ENCODE measurements around the gene ZNF701. TPM values are rescaled to one million over a fixed set of nuclear protein-coding genes. Genes with fewer than 3 reads are reported as not detected.

Gene ZNF701
- polyA plus RNA-seq, 1 of the 3 experiments (the other 2 are of a cell fraction) = 3.8 TPM

DNA sequence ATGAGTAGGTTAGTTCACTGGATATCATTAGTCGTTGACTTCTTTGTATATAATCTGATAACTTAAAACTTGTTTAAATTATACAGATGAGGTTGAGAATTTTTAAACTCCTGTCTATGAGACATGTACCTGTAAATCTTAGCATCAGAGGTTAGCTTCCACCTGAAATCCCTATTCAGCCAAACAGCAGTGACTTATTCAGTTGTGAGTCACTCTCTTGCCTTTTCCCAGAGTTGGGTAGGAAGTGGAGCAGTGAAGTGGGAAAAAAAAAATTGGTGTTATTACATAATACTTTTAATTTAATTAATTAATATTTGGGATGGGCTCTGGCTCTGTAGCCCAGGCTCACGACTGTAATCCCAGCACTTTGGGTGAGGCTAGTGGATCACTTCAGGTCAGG lies 32.9 kb downstream of the ZNF701 start:
- CTCF ChIA-PET = interaction anchor here (1.6 kb wide), 1 partner anchor 22 kb away, joined by 3 read pairs; no protein-coding TSS in a partner anchor
- no peaks in the 10 kb centered on the region for H3K9me2 ChIP-seq

DNA sequence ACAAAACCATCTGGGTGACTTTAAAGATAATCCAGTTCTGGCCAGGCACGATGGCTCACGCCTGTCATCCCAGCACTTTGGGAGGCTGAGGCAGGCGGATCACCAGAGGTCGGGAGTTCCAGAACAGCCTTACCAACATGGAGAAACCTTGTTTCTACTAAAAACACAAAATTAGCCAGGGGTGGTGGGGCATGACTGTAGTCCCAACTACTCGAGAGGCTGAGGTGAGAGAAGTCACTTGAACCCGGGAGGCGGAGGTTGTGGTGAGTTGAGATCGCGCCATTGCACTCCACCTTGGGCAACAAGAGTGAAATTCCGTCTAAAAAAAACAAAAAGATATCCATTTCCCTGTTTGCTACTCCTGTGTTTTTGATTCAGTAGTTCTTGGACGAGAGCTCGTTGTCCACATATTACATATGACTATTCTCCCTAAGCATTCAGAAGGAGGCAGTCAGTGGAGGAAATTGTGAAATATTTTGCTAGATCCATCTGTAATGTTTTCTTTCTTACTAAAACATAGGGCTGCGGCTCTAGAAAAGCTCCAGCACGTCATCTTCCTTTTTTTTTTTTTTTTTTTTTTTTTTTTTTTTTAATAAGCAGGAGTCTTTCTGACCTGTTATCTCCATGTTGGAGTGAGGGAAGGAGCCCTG lies 33.6 kb downstream of the ZNF701 start:
- Histone ChIP-seq H3K9me2 (no peaks in the 10 kb centered on the region), H3K4me3 (ENCODE audit: low read depth in 2 of 2, low read length in 1 of 2) (no peak overlapping the region), H3K27me3 (ENCODE audit: insufficient read depth) (no peaks in the 10 kb centered on the region), H3K27ac (ENCODE audit: low read depth in 2 of 2, low read length in 1 of 2) (no peak overlapping the region), H2AFZ (ENCODE audit: low read depth) (no peak overlapping the region), H3K4me1 (ENCODE audit: control insufficient read depth in 1 of 2, insufficient read depth in 2 of 2, low read depth in 1 of 2, low read length in 1 of 2) (peaks cover 0 to 7% of the 10 kb centered on the region in 2 experiments; a peak in 1 of 4 replicates), H3F3A (replicated peaks; ENCODE audit: insufficient read depth) (peaks cover 6% of the 10 kb centered on the region), H3K79me2 (ENCODE audit: insufficient read depth) (peaks cover 14% of the 10 kb centered on the region; the same call in 1 of the 2 replicates), H3K4me2 (no peak overlapping the region), H3K9ac (no peak overlapping the region), H4K20me1 (ENCODE audit: insufficient read depth) (no peaks in the 10 kb centered on the region), H3K36me3 (replicated peaks in 1 of 2; ENCODE audit: control insufficient read depth in 1 of 2, insufficient read depth in 2 of 2, low read length in 1 of 2) (peaks cover 0 to 9% of the 10 kb centered on the region in 2 experiments), H3K9me3 (no peaks in the 10 kb centered on the region)
- CTCF ChIA-PET = interaction anchor here (0.6 kb wide), 1 partner anchor 44 kb away, joined by 3 read pairs; no protein-coding TSS in a partner anchor
- DNase-seq = no peak
- no peak for TF ChIP-seq NFIC (IDR thresholded peaks at IDR 0.05; ENCODE audit: borderline replicate concordance)
- TF ChIP-seq EZH2phosphoT487 (IDR thresholded peaks at IDR 0.05; ENCODE audit: borderline replicate concordance, low read depth) = no peak
- TF ChIP-seq, protein P1, sequence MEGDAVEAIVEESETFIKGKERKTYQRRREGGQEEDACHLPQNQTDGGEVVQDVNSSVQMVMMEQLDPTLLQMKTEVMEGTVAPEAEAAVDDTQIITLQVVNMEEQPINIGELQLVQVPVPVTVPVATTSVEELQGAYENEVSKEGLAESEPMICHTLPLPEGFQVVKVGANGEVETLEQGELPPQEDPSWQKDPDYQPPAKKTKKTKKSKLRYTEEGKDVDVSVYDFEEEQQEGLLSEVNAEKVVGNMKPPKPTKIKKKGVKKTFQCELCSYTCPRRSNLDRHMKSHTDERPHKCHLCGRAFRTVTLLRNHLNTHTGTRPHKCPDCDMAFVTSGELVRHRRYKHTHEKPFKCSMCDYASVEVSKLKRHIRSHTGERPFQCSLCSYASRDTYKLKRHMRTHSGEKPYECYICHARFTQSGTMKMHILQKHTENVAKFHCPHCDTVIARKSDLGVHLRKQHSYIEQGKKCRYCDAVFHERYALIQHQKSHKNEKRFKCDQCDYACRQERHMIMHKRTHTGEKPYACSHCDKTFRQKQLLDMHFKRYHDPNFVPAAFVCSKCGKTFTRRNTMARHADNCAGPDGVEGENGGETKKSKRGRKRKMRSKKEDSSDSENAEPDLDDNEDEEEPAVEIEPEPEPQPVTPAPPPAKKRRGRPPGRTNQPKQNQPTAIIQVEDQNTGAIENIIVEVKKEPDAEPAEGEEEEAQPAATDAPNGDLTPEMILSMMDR (IDR thresholded peaks at IDR 0.05) = no peak
- TF ChIP-seq FOXJ3 (CRISPR knock-in tag; IDR thresholded peaks at IDR 0.05) = no peak
- POLR2A ChIA-PET = no interaction called here
- 87% methylated on average over 14 of the region's 14 CpGs for WGBS (ENCODE audit: low lambda C conversion rate)

More for the DNA sequence above, 32.9 kb downstream of the ZNF701 start:
- Histone ChIP-seq H3K9ac (no peak overlapping the region), H3K4me1 (ENCODE audit: control insufficient read depth in 1 of 2, insufficient read depth in 2 of 2, low read depth in 1 of 2, low read length in 1 of 2) (peaks cover 0 to 7% of the 10 kb centered on the region in 2 experiments; a peak in 1 of 4 replicates), H4K20me1 (ENCODE audit: insufficient read depth) (no peaks in the 10 kb centered on the region), H2AFZ (ENCODE audit: low read depth) (no peak overlapping the region), H3K79me2 (ENCODE audit: insufficient read depth) (peaks cover 12% of the 10 kb centered on the region; the same call in 1 of the 2 replicates), H3K4me2 (no peak overlapping the region), H3K27ac (ENCODE audit: low read depth in 2 of 2, low read length in 1 of 2) (no peak overlapping the region), H3K9me3 (no peaks in the 10 kb centered on the region), H3K27me3 (ENCODE audit: insufficient read depth) (no peaks in the 10 kb centered on the region), H3K4me3 (ENCODE audit: low read depth in 2 of 2, low read length in 1 of 2) (no peak overlapping the region), H3F3A (replicated peaks; ENCODE audit: insufficient read depth) (peaks cover 6% of the 10 kb centered on the region), H3K36me3 (replicated peaks in 1 of 2; ENCODE audit: control insufficient read depth in 1 of 2, insufficient read depth in 2 of 2, low read length in 1 of 2) (peaks cover 0 to 7% of the 10 kb centered on the region in 2 experiments)
- TF ChIP-seq TAF1 (IDR thresholded peaks at IDR 0.05; ENCODE audit: borderline replicate concordance, low read depth, low read length) = no peak
- TF ChIP-seq RFX5 (IDR thresholded peaks at IDR 0.05; ENCODE audit: low read length) = no peak
- no peak for TF ChIP-seq FOXJ3 (CRISPR knock-in tag; IDR thresholded peaks at IDR 0.05)
- TF ChIP-seq NRF1 (IDR thresholded peaks at IDR 0.05; ENCODE audit: low read depth, low read length) = no peak
- no peak for TF ChIP-seq RAD21 (IDR thresholded peaks at IDR 0.05; ENCODE audit: low read length)
- TF ChIP-seq, protein P2, sequence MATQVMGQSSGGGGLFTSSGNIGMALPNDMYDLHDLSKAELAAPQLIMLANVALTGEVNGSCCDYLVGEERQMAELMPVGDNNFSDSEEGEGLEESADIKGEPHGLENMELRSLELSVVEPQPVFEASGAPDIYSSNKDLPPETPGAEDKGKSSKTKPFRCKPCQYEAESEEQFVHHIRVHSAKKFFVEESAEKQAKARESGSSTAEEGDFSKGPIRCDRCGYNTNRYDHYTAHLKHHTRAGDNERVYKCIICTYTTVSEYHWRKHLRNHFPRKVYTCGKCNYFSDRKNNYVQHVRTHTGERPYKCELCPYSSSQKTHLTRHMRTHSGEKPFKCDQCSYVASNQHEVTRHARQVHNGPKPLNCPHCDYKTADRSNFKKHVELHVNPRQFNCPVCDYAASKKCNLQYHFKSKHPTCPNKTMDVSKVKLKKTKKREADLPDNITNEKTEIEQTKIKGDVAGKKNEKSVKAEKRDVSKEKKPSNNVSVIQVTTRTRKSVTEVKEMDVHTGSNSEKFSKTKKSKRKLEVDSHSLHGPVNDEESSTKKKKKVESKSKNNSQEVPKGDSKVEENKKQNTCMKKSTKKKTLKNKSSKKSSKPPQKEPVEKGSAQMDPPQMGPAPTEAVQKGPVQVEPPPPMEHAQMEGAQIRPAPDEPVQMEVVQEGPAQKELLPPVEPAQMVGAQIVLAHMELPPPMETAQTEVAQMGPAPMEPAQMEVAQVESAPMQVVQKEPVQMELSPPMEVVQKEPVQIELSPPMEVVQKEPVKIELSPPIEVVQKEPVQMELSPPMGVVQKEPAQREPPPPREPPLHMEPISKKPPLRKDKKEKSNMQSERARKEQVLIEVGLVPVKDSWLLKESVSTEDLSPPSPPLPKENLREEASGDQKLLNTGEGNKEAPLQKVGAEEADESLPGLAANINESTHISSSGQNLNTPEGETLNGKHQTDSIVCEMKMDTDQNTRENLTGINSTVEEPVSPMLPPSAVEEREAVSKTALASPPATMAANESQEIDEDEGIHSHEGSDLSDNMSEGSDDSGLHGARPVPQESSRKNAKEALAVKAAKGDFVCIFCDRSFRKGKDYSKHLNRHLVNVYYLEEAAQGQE (IDR thresholded peaks at IDR 0.05; ENCODE audit: low read depth, low read length) = no peak
- no peak for TF ChIP-seq POLR2AphosphoS5 (IDR thresholded peaks at IDR 0.05; ENCODE audit: low read depth, low read length)
- TF ChIP-seq, protein P3, sequence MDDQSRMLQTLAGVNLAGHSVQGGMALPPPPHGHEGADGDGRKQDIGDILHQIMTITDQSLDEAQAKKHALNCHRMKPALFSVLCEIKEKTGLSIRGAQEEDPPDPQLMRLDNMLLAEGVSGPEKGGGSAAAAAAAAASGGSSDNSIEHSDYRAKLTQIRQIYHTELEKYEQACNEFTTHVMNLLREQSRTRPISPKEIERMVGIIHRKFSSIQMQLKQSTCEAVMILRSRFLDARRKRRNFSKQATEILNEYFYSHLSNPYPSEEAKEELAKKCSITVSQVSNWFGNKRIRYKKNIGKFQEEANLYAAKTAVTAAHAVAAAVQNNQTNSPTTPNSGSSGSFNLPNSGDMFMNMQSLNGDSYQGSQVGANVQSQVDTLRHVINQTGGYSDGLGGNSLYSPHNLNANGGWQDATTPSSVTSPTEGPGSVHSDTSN (IDR thresholded peaks at IDR 0.05) = no peak
- no peak for TF ChIP-seq FOXM1 (IDR thresholded peaks at IDR 0.05; ENCODE audit: low read depth)
- no peak for TF ChIP-seq CHD2 (IDR thresholded peaks at IDR 0.05; ENCODE audit: low read length, partially characterized antibody)
- TF ChIP-seq GABPA (IDR thresholded peaks at IDR 0.05; ENCODE audit: low read depth) = no peak
- DNase-seq = no peak
- POLR2A ChIA-PET = no interaction called here
- WGBS (ENCODE audit: low lambda C conversion rate) = 82% methylated on average over 2 of the region's 2 CpGs

Measured in SK-N-SH (cell line).